PFSK-1 (cell line): ENCODE measurements around the gene EXOC4.

Experiments used
- FOXP2 ChIP-seq: optimal IDR thresholded peaks from 2 replicates; pipeline ENCODE3; 2011; ENCODE audit warnings: borderline replicate concordance, control low read depth, inconsistent platforms; ENCODE audit not compliant: insufficient read depth; ENCODE audit errors: extremely low read length, extremely low read depth
- POLR2AphosphoS5 ChIP-seq: IDR thresholded peaks from 2 replicates; pipeline ENCODE4 v1.6.1; 2012; ENCODE audit warnings: low read depth, mild to moderate bottlenecking, control low read depth, low read length, moderate library complexity
- SIN3A ChIP-seq: IDR thresholded peaks from 2 replicates; pipeline ENCODE4 v1.6.1; 2012; ENCODE audit warnings: mild to moderate bottlenecking, low read length, moderate library complexity, borderline replicate concordance; ENCODE audit not compliant: insufficient read depth
- TAF1 ChIP-seq: IDR thresholded peaks from 2 replicates; pipeline ENCODE4 v1.6.1; 2012; ENCODE audit warnings: low read length, control low read depth, borderline replicate concordance; ENCODE audit not compliant: insufficient read depth
- TF ChIP-seq, protein P1 (sequence below), 2 experiments: IDR thresholded peaks; 2 replicates each; pipeline versions ENCODE4 v1.6.1 to v1.8.0; 2011 to 2012; ENCODE audit warnings: low read depth in 2 of 2, low read length in 2 of 2, control low read depth in 1 of 2, inconsistent platforms in 1 of 2, mild to moderate bottlenecking in 1 of 2, moderate library complexity in 1 of 2; ENCODE audit not compliant: insufficient read depth in 1 of 2

Gene EXOC4

DNA sequence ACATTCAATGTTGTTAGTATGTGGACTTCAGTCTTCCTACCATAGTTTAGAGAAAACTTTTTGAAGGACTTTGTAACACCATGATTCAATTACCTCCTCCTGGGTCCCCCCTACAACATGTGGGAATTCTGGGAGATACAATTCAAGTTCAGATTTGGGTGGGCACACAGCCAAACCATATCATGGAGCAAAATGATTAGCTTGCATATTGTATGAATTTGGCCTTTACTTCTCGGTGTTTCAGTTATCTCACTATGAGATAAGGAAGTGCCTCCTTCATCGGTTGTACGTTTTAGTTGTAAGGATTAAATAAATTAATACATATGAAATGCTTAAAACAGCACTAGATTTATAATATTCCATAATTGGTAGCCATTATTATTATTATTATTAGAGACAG, 428.7 kb downstream of the EXOC4 start:
- no peak for TF ChIP-seq POLR2AphosphoS5
- TF ChIP-seq SIN3A = no peak
- TF ChIP-seq TAF1 = no peak
- TF ChIP-seq, protein P1, sequence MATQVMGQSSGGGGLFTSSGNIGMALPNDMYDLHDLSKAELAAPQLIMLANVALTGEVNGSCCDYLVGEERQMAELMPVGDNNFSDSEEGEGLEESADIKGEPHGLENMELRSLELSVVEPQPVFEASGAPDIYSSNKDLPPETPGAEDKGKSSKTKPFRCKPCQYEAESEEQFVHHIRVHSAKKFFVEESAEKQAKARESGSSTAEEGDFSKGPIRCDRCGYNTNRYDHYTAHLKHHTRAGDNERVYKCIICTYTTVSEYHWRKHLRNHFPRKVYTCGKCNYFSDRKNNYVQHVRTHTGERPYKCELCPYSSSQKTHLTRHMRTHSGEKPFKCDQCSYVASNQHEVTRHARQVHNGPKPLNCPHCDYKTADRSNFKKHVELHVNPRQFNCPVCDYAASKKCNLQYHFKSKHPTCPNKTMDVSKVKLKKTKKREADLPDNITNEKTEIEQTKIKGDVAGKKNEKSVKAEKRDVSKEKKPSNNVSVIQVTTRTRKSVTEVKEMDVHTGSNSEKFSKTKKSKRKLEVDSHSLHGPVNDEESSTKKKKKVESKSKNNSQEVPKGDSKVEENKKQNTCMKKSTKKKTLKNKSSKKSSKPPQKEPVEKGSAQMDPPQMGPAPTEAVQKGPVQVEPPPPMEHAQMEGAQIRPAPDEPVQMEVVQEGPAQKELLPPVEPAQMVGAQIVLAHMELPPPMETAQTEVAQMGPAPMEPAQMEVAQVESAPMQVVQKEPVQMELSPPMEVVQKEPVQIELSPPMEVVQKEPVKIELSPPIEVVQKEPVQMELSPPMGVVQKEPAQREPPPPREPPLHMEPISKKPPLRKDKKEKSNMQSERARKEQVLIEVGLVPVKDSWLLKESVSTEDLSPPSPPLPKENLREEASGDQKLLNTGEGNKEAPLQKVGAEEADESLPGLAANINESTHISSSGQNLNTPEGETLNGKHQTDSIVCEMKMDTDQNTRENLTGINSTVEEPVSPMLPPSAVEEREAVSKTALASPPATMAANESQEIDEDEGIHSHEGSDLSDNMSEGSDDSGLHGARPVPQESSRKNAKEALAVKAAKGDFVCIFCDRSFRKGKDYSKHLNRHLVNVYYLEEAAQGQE (IDR thresholded peaks at IDR 0.05; ENCODE audit: insufficient read depth in 1 of 2, low read depth in 2 of 2, low read length in 2 of 2) = no peak
- no peak for TF ChIP-seq FOXP2

DNA sequence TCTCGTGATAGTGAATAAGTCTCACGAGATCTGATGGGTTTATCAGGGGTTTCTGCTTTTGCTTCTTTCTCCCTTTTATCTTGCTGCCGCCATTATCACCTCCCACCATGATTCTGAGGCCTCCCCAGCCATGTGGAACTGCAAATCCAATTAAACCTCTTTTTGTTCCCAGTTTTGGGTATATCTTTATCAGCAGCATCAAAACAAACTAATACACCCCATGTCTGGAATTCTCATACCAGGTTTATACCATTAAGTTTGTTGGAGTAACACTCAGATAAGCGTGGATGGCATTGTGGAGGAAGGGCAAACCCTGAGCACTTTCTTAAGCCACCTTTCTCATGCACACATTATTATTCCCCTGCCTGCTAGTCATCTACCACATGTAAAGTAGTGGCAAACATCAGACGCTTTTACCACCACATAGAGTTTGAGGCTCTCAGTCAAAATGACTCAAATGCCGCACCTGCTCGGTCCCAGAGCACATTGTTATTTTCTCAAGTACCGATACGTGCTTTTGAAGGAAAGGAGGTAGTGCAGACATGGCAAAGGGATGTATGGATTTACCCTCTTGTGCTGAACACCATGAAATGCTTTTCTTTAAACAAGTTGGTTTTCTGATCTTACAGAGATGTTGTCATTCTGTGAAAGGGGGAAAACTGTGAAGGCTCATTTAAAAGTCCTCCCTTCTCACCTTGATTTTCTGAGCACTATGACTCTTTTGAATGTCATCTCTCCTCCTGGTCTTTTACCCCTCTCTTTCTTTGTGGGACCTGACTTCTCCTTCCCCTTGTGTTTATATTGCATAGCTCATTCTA, 429.7 kb downstream of the EXOC4 start:
- no peak for TF ChIP-seq TAF1
- TF ChIP-seq POLR2AphosphoS5 = no peak
- TF ChIP-seq FOXP2 = no peak
- TF ChIP-seq SIN3A = no peak
- TF ChIP-seq, protein P1 (IDR thresholded peaks at IDR 0.05; ENCODE audit: insufficient read depth in 1 of 2, low read depth in 2 of 2, low read length in 2 of 2) = no peak

DNA sequence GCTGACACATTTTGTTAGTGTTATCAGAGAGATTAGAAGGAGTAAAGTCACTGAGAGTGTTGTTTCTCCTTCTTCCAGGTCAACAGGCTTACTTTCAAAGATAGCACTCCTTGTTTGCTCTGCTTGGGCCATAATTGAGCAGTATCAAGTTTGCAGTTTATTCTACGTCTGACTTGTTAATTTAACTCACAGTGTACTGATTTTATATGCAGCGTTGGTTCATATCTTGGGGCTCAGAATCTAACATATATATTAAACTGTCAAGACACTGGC, 430.2 kb downstream of the EXOC4 start:
- TF ChIP-seq SIN3A = no peak
- no peak for TF ChIP-seq FOXP2
- TF ChIP-seq TAF1 = no peak
- TF ChIP-seq, protein P1 (IDR thresholded peaks at IDR 0.05; ENCODE audit: insufficient read depth in 1 of 2, low read depth in 2 of 2, low read length in 2 of 2) = no peak
- no peak for TF ChIP-seq POLR2AphosphoS5

DNA sequence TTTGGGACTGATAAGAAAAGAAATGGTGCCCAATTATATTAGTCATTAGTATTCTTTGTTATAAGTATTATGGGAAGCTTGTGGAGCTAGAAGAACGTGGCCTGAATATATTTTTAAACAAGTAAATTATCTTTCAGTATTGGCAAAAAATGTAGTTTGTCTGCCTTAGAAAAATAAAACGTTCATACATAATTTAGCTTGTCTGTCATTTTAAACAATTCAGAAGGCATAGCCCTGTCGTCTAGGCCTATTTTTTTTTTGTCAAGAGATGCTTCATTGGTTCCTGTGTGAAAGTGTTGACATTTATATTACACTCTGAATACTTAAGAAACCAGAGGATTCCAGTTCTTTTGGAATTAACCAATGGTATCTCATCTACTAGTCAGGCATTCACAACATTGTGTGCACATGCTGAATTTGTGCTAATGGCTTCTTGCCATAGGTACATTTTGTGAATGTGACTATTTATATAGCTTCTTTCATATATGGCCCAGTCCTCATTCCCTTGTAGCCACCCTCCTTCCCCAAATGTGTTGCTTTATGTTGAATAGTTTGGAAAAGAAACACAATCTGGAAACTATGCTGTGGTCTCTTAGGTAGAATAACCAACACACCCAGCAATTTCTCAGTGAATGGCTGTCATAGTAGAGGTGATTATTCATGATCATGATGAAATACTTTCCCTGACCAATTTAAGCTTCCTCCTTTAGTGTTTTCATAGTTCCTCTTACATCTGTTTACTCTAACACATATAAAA, 435.8 kb downstream of the EXOC4 start:
- no peak for TF ChIP-seq POLR2AphosphoS5
- TF ChIP-seq, protein P1 (IDR thresholded peaks at IDR 0.05; ENCODE audit: insufficient read depth in 1 of 2, low read depth in 2 of 2, low read length in 2 of 2) = no peak
- no peak for TF ChIP-seq TAF1
- TF ChIP-seq SIN3A = no peak
- TF ChIP-seq FOXP2 = no peak
